HG03045 (cell line): Measurements from ENCODE around the gene TMEM184A.

Experiments used
- ATAC-seq: cut with Tn5 transposase; IDR thresholded peaks from one replicate; pipeline ENCODE4 v1.9.1; 2021; ENCODE audit warnings: mild to moderate bottlenecking, moderate library complexity; ENCODE audit not compliant: unreplicated experiment

TMEM184A gene

DNA sequence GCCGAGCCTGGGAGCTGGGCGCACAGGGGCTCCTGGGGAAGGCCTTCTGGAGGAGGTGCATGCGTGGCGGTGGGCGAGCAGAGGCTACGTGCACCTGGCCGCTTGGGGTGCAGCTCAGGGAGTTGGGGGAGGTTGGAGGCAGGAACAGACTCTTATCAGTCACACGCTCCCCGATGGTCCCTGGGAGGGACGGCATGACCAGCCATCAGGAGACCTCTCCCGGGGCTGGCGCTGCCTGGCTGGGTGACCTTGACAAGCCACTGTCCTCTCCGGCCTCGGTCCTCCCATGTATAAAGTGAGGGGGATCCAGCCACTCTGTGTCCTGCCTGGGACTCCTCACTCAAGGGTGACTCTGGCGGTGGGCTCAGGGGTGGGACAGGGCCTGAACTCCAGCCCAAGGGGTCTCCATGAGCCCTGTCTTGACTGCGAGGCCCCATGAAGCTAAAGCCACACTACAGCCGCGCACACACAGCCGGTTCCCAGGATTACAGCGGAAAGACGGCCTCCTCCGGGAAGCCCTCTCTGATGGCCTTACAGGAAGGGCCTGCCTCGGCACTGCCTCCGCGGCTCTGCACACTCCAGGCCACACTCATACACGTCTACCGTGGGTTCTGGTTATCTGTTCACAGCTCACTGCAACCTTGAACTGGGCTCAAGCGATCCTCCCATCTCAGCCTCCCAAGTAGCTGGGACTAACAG lies 2.3 kb downstream of the TMEM184A start:
- no peak for ATAC-seq

- no peak for ATAC-seq
Measured at GRCh38 chr7:1552200-1552599, 3.8 kb downstream of the TMEM184A start.

DNA sequence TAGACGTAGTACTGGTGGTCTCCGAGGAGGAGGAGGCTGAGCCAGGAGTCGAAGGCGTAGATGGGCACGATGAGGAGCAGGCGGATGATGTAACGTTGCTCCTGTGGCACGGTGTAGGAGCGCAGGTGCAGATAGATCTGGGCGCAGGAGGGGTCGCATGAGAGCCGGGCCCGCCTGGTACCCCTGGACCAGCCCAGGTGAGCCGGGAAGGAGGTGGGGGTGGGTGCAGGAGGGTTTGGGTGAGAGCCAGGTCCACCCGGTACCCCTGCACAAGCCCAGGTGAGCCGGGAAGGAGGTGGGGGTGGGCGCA lies 5.2 kb downstream of the TMEM184A start:
- ATAC-seq, result no peak

- ATAC-seq, result no peak
Measured at GRCh38 chr7:1550005-1550845, 5.8 kb downstream of the TMEM184A start.

DNA sequence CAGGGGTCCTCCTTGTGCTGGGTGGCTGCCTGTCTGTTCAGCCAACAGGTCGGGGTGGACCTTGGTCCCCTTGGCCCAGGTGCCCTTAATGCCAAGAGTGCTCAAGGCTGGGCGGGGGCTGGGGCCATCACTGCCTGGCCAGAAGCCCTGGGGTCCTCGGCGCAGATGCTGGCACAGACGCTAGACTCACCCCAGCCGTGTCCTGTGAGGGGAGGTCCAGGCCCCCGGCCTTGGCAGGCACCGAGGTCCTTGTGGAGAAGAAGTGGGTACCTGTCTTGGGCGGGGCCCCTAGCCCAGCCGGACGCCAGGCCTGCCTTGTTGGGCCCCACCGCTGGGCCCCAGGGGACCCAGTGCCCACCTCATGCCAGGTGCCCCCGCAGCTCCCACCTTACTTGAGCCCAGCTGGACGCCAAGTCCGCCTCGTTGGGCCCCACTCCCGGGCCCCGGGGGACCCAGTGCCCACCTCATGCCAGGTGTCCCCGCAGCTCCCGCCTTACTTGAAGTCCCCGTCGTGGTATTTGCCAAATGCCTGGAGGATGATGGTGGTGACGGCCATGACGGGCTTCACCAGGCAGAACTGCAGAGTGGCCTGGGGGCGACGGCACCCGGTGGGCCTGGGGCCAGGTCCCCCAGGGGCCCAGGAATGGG lies 6.5 kb downstream of the TMEM184A start:
- no peak for ATAC-seq

- ATAC-seq, result no peak
Measured at GRCh38 chr7:1548944-1549343, 7.1 kb downstream of the TMEM184A start.

DNA sequence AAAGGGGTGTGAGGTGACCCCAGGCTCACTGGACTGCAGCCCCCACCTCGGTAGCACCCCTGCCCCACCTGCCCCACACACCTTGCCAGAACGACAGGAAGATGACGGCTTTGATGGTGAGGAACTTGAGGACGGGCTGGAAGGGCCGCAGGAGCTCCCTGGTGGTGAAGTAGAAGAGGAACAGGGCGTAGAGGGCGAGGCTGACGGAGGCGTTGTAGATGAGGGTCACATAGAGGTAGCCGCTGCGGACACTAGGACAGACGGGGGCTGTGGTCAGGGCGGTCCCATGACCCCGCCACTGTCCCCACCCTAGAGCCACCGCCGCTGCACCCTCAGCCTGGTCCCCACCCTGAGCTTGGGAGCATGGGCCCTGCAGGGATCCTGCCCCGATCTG lies 7.6 kb downstream of the TMEM184A start:
- no peak for ATAC-seq

GRCh38 chr7:1547777-1548437 lies 8.1 kb downstream of the TMEM184A start:
- ATAC-seq, result no peak

- ATAC-seq, result no peak
Measured at GRCh38 chr7:1546909-1547776, 8.9 kb downstream of the TMEM184A start.

GRCh38 chr7:1546274-1546908 lies 9.6 kb downstream of the TMEM184A start:
- no peak for ATAC-seq

DNA sequence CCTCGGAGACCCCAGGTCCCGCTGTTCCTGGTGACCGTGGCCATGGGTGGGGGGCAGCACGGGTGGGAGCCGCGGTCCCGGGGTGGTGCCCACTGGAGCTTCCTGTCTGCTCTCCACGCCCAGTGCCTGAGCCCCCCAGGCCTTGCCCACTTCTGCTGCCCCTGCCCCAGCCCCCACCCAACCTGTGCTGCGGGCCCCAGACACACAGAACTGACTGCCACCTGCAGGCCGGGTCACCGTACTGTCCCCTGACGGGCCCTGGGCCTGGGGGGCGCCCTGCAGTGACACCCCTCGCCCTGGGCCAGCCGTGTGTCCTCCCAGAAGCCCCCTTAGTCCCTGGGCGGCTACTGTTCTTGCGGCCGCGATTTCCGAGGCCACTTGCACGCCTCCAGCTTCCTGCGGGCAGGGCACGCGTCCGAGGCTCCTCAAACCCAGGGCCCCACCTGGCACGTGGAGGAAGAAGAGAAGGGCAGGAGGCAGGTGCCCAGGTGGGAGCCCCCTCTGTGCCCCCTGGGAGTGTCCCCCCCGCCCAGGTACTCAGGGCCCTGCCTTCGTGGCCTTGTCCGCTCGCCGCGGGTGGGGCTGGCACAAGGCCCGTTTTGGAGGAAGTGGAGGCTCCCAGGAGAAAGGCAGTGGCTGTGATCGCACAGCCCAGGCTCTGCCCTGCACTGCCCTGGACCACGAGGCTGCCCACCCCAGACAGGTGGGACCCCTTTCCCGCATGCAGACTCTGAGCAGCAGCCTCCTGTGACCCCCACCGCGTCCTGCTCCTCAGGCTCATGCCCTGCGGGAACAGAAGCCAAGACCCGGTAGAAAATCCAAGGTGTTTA lies 10.4 kb downstream of the TMEM184A start:
- no peak for ATAC-seq

DNA sequence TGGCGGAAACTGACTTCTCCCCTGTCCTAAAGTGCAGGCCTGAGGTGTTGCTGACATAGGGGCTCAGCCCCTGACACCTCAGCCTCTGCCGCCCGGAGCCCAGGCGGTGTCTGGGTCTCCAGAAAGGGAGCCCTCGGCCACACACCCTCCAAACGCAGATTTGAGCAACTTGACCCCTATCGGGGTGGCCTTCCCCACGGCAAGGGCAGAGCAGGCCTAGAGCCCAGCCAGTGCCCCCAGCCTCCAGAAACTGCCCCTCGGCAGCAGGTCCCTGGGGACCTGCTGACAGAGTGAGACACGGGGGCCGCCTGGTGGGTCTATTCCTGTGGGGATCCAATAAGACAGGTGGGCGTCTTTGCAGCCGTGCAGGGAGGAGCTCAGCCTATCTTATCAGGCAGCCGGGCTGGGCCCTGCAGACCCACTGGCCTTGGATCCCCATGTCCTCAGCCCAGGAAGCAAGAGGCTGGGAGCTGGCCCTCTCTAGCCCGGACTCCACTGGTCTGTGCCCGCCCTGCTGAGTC lies 11.0 kb downstream of the TMEM184A start:
- ATAC-seq, result no peak

GRCh38 chr7:1544178-1544895 lies 11.7 kb downstream of the TMEM184A start:
- ATAC-seq, result no peak

- no peak for ATAC-seq
Measured at GRCh38 chr7:1543826-1544177, 12.2 kb downstream of the TMEM184A start.

GRCh38 chr7:1542841-1543747 lies 12.9 kb downstream of the TMEM184A start:
- ATAC-seq, result no peak

DNA sequence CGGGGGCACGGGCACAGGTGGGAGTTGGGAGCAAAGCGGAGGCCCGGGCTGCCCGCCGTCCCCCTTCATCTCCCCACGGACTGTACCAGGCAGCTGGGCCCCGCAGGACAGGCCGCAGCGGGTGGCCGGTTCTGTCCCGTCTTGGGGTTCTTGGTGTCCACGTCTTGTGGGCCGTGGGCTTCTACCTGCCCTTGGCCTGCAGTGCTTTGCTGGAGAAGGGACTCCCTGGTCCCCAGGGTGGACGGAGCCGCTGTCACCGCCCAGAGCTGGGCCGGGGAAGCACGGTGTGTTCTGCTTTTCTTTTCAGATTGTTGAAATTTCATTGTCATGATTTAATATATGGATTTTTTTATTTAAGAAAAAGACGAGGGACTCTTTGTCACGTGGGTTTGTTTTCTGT lies 13.7 kb downstream of the TMEM184A start:
- no peak for ATAC-seq

- ATAC-seq, result no peak
Measured at GRCh38 chr7:1541431-1542162, 14.4 kb downstream of the TMEM184A start.
